K562 (cell line): ENCODE data around the gene POMGNT1. TPM values are rescaled to one million over a fixed set of nuclear protein-coding genes. Genes with fewer than 3 reads are reported as not detected.

ENCODE experiments used
- ARID1B ChIP-seq: fragments of 450-650 bp; IDR thresholded peaks from 2 replicates; pipeline ENCODE4 v1.6.1; 2016; ENCODE audit warnings: antibody characterized with exemption, mild to moderate bottlenecking, inconsistent platforms
- CLOCK ChIP-seq: fragments of 250-450 bp; sonication (Bioruptor Pico); IDR thresholded peaks from 2 replicates; pipeline ENCODE4 v1.4.0; 2020; ENCODE audit warnings: mild to moderate bottlenecking, moderate library complexity, borderline replicate concordance
- MAFF ChIP-seq: IDR thresholded peaks from 2 replicates; pipeline ENCODE4 v1.6.1; 2012; ENCODE audit warnings: low read length, improper control_type of control experiment
- POU5F1 ChIP-seq: fragments of 150-350 bp; IDR thresholded peaks from 2 replicates; pipeline ENCODE4 v1.6.1; 2014; ENCODE audit warnings: borderline replicate concordance, low read length, low read depth, mild to moderate bottlenecking; ENCODE audit not compliant: partially characterized antibody
- PRDM10 ChIP-seq: fragments of 450-650 bp; IDR thresholded peaks from 2 replicates; pipeline ENCODE4 v1.6.1; 2018; ENCODE audit not compliant: partially characterized antibody
- SAFB2 ChIP-seq: fragments of 200-400 bp; formaldehyde crosslinking; IDR thresholded peaks from 2 replicates; pipeline ENCODE4 v1.6.1; 2018; ENCODE audit warnings: borderline replicate concordance, low read length, low read depth, moderate library complexity; ENCODE audit not compliant: severe bottlenecking
- SIN3B ChIP-seq: fragments of 450-650 bp; IDR thresholded peaks from 2 replicates; pipeline ENCODE4 v1.6.1; 2017; ENCODE audit warnings: low read depth, mild to moderate bottlenecking, moderate library complexity
- XRCC3 ChIP-seq: fragments of 450-650 bp; IDR thresholded peaks from 2 replicates; pipeline ENCODE4 v1.6.1; 2017; ENCODE audit warnings: mild to moderate bottlenecking, moderate library complexity
- ZNF124 ChIP-seq: sonication (generic); formaldehyde crosslinking; IDR thresholded peaks from 2 replicates; pipeline ENCODE4 v1.8.1; 2022; ENCODE audit warnings: missing genetic modification reagents
- ZNF316 ChIP-seq: fragments of 450-650 bp; IDR thresholded peaks from 2 replicates; pipeline ENCODE4 v1.6.1; 2016
- polyA plus RNA-seq, 8 experiments: library from polyadenylated mRNA; depleted of rRNA in 4 of 8; stranded (reverse) in 5 of 8; unstranded in 3 of 8; fragments of >200 nt; fragmentation: Nextera tagmentation in 2 of 8; fragmentation: Illumina TruSeq in 1 of 8; extraction: Ambion mirVana in 2 of 8; extraction: Trizol in 1 of 8; gene quantifications; 2 replicates each; pipeline versions ENCODE4 v1.2.1 to v1.2.3, GENCODE V29; 2011 to 2014; ENCODE audit warnings: inconsistent platforms in 1 of 8, missing spikeins in 1 of 8
- total RNA-seq, 7 experiments: library from RNA; depleted of rRNA in 6 of 7; stranded (reverse); fragments of >200 nt in 6 of 7; fragmentation: Illumina TruSeq in 2 of 7; extraction: Trizol in 2 of 7; gene quantifications; 2 replicates each; pipeline versions ENCODE4 v1.2.1 to v1.2.3, GENCODE V29; 2011 to 2021; ENCODE audit warnings: low replicate concordance in 1 of 7
- TF ChIP-seq, protein P1 (sequence below), 2 experiments: IDR thresholded peaks; 2 replicates each; pipeline ENCODE4 v1.6.1; 2011; ENCODE audit warnings: borderline replicate concordance in 1 of 2, control low read depth in 1 of 2, low read depth in 1 of 2, low read length in 1 of 2, mild to moderate bottlenecking in 1 of 2, mixed read lengths in 1 of 2, moderate library complexity in 1 of 2; ENCODE audit not compliant: insufficient read depth in 1 of 2, insufficient read length in 1 of 2, poor library complexity in 1 of 2, severe bottlenecking in 1 of 2; ENCODE audit errors: extremely low read depth in 1 of 2

POMGNT1 gene
- total and polyA plus RNA-seq, 9 of the 15 experiments (the other 6 are each of a cell fraction or from before 2014, with no cell fraction given) = 14.1 to 58.9 (median 37.8) TPM

- TF ChIP-seq, protein P1, sequence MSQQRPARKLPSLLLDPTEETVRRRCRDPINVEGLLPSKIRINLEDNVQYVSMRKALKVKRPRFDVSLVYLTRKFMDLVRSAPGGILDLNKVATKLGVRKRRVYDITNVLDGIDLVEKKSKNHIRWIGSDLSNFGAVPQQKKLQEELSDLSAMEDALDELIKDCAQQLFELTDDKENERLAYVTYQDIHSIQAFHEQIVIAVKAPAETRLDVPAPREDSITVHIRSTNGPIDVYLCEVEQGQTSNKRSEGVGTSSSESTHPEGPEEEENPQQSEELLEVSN (IDR thresholded peaks at IDR 0.05; ENCODE audit: borderline replicate concordance in 1 of 2, extremely low read depth in 1 of 2, insufficient read depth in 1 of 2, insufficient read length in 1 of 2, low read depth in 1 of 2, low read length in 1 of 2, poor library complexity in 1 of 2, severe bottlenecking in 1 of 2) = peak in 1 of 2 experiments; percentile 56
- TF ChIP-seq PRDM10 (peak; percentile 11), SAFB2 (no peak), CLOCK (CRISPR knock-in tag) (no peak), ZNF124 (CRISPR knock-in tag) (no peak), XRCC3 (no peak), ARID1B (no peak), SIN3B (no peak), POU5F1 (no peak), ZNF316 (peak; percentile 77), MAFF (peak; percentile 33)
- TF ChIP-seq, all 486 proteins: peak for 8
Observed at GRCh38 chr1:46169811-46170454, 28.3 kb downstream of the POMGNT1 start (continued).
